PFSK-1 (cell line): ENCODE results near the gene CA9.

Experiments used
- FOXP2 ChIP-seq: optimal IDR thresholded peaks from 2 replicates; pipeline ENCODE3; 2011; ENCODE audit warnings: borderline replicate concordance, control low read depth, inconsistent platforms; ENCODE audit not compliant: insufficient read depth; ENCODE audit errors: extremely low read length, extremely low read depth
- POLR2AphosphoS5 ChIP-seq: IDR thresholded peaks from 2 replicates; pipeline ENCODE4 v1.6.1; 2012; ENCODE audit warnings: low read depth, mild to moderate bottlenecking, control low read depth, low read length, moderate library complexity
- TF ChIP-seq, protein P1 (sequence below), 2 experiments: IDR thresholded peaks; 2 replicates each; pipeline versions ENCODE4 v1.6.1 to v1.8.0; 2011 to 2012; ENCODE audit warnings: low read depth in 2 of 2, low read length in 2 of 2, control low read depth in 1 of 2, inconsistent platforms in 1 of 2, mild to moderate bottlenecking in 1 of 2, moderate library complexity in 1 of 2; ENCODE audit not compliant: insufficient read depth in 1 of 2

DNA sequence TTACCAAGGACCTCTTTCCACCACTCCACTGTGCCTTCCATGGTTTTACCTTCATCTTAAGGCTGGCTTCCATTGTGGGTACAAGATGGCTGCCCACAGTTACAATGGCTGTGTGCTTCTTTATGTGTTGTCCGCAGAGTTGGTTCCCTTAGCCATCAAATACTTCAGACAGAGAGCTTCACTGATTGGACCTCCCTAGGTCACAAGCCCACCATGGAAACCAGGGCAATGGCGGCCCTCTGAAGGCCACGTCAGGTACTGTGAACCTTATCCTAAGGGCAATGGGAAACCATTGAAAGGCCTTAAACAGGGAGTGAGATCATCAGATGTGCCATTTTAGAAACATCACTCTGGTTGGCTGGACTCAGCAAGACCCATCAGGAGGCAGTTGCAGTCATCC is 5.8 kb upstream of the CA9 start:
- TF ChIP-seq FOXP2, result no peak
- TF ChIP-seq, protein P1, sequence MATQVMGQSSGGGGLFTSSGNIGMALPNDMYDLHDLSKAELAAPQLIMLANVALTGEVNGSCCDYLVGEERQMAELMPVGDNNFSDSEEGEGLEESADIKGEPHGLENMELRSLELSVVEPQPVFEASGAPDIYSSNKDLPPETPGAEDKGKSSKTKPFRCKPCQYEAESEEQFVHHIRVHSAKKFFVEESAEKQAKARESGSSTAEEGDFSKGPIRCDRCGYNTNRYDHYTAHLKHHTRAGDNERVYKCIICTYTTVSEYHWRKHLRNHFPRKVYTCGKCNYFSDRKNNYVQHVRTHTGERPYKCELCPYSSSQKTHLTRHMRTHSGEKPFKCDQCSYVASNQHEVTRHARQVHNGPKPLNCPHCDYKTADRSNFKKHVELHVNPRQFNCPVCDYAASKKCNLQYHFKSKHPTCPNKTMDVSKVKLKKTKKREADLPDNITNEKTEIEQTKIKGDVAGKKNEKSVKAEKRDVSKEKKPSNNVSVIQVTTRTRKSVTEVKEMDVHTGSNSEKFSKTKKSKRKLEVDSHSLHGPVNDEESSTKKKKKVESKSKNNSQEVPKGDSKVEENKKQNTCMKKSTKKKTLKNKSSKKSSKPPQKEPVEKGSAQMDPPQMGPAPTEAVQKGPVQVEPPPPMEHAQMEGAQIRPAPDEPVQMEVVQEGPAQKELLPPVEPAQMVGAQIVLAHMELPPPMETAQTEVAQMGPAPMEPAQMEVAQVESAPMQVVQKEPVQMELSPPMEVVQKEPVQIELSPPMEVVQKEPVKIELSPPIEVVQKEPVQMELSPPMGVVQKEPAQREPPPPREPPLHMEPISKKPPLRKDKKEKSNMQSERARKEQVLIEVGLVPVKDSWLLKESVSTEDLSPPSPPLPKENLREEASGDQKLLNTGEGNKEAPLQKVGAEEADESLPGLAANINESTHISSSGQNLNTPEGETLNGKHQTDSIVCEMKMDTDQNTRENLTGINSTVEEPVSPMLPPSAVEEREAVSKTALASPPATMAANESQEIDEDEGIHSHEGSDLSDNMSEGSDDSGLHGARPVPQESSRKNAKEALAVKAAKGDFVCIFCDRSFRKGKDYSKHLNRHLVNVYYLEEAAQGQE (IDR thresholded peaks at IDR 0.05; ENCODE audit: insufficient read depth in 1 of 2, low read depth in 2 of 2, low read length in 2 of 2), result no peak
- no peak for TF ChIP-seq POLR2AphosphoS5
